GM12874 (cell line): ENCODE data around the gene CD300LD.

Experiments
- CTCF ChIP-seq: IDR thresholded peaks from 2 replicates; pipeline ENCODE4 v1.5.1; 2011; ENCODE audit warnings: low read depth, mild to moderate bottlenecking, control low read depth, low read length, moderate library complexity; ENCODE audit not compliant: insufficient read depth

The CD300LD gene

DNA sequence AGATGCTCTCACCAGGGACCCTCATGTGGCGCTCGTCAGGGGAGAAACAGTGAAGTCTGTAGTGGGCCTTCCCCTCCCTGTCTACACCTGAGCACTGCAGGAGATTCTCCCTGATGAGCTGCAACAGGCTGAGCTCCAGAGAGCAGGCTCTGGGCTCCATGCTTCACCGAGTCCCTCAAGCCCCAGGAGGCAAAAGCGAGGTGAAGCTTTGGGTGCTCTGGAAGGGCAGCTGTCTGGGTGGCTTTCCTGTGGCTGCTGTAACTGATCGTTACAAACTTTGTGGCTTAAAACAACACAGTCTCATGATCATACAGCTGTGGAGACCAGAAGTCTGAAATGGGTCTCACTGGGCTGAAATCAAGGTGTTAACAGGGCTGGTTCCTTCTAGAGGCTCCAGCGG, 12.1 kb upstream of the CD300LD start:
- TF ChIP-seq CTCF, result no peak

DNA sequence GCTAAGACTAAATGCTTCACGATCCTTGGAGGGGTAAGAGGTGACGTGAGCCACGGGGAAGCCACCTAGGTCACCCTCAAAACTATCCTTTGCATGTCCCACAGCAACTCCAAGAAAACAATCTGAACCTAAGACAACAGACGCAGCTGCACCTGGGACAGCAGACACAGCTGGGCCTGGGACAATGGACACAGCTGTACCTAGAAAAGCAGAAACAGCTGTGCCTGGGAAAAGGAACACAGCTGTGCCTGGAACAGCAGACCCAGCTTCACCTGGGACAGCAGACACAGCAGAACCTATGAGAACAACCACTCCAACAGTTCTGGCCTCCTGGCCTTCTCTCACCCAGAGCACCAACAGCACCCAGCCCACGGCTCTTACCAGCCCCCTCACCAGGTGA, 11.7 kb upstream of the CD300LD start:
- no peak for TF ChIP-seq CTCF

DNA sequence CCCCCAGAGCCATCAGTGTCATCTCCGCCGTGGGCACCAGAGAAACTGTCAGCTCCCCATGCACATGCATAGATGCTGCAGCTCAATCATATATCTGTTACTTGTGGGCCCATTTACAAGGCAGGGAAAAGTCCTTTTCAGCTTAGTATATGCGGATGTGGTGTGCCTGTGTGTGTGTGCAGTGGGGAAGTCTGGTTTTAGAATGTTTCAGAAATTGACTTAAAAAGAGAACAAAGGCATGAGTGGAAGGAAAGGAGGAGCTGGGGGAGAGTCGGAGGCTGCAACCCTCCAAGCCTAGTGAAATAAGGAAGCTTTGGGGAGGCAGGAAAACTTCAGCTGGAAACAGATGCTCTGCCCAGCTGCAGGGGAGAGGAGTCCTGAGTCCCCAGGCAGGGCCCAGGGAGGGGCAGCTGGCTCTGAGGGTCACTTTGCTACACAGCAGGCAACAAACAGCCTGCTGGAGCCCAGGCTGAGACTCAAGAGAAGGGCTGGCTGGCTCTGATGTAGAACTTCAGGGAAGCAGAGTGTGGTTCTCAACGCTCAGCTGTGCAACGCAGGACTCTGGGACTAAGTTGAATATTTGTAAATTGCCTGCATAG, 11.1 kb upstream of the CD300LD start:
- TF ChIP-seq CTCF, result no peak

- peak; percentile 71 for TF ChIP-seq CTCF
Observed at GRCh38 chr17:74601944-74602572, 10.0 kb upstream of the CD300LD start.

GRCh38 chr17:74599448-74599939, 7.4 kb upstream of the CD300LD start:
- no peak for TF ChIP-seq CTCF

GRCh38 chr17:74599023-74599399, 6.9 kb upstream of the CD300LD start:
- no peak for TF ChIP-seq CTCF

- no peak for TF ChIP-seq CTCF
Observed at GRCh38 chr17:74598346-74599022, 6.4 kb upstream of the CD300LD start.
